PC-9 (cell line): Measurements from ENCODE around the gene KLK5.

ENCODE experiments used
- EZH2 ChIP-seq: fragments of 200-600 bp; sonication (generic); IDR thresholded peaks from 2 replicates; pipeline ENCODE4 v1.8.0; 2017; ENCODE audit warnings: antibody characterized with exemption, low read depth
- TF ChIP-seq, protein P1 (sequence below): fragments of 200-600 bp; sonication (generic); conservative IDR thresholded peaks from 2 replicates; pipeline ENCODE4 v1.6.1; 2017; ENCODE audit warnings: mixed run types, antibody characterized with exemption, mild to moderate bottlenecking, moderate library complexity

DNA sequence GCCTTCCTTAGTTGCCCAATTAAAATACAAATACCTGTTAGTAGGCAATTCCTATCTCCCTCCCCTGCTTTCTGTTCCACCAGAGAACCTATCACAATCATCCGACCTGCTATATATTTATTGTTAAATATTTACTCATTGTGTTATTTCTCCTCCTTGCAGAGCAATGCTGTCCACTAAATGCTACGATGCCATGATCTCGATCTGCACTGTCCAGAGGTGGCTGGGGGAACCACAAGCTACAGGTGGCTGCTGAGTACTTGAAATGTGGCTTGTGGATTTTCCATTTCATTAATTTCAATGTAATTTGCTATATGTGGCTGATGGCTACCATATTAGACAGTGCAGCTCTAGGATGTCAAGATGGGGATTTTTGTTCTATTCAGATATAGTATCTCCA lies 11.4 kb upstream of the KLK5 start:
- TF ChIP-seq, protein P1, sequence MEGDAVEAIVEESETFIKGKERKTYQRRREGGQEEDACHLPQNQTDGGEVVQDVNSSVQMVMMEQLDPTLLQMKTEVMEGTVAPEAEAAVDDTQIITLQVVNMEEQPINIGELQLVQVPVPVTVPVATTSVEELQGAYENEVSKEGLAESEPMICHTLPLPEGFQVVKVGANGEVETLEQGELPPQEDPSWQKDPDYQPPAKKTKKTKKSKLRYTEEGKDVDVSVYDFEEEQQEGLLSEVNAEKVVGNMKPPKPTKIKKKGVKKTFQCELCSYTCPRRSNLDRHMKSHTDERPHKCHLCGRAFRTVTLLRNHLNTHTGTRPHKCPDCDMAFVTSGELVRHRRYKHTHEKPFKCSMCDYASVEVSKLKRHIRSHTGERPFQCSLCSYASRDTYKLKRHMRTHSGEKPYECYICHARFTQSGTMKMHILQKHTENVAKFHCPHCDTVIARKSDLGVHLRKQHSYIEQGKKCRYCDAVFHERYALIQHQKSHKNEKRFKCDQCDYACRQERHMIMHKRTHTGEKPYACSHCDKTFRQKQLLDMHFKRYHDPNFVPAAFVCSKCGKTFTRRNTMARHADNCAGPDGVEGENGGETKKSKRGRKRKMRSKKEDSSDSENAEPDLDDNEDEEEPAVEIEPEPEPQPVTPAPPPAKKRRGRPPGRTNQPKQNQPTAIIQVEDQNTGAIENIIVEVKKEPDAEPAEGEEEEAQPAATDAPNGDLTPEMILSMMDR: no peak
- no peak for TF ChIP-seq EZH2
